Endothelial cell (in vitro differentiated cells): ENCODE results near the gene ABCC8. TPM values are rescaled to one million over a fixed set of nuclear protein-coding genes. Genes with fewer than 3 reads are reported as not detected.

Experiments used
- DNase-seq: peaks from one replicate; pipeline ENCODE4 v3.0.0; 2021; ENCODE audit warnings: low spot score
- H3K27ac Mint-ChIP-seq: one replicate; pipeline ENCODE4 v1.8.0; 2021; ENCODE audit warnings: mixed read lengths, inconsistent platforms; ENCODE audit not compliant: unreplicated experiment
- H3K27me3 Mint-ChIP-seq: one replicate; pipeline ENCODE4 v1.8.0; 2021; ENCODE audit warnings: mild to moderate bottlenecking, moderate library complexity, mixed read lengths, inconsistent platforms; ENCODE audit not compliant: unreplicated experiment
- H3K36me3 Mint-ChIP-seq: one replicate; pipeline ENCODE4 v1.8.0; 2021; ENCODE audit warnings: mild to moderate bottlenecking, low read depth, mixed read lengths, inconsistent platforms; ENCODE audit not compliant: unreplicated experiment
- H3K4me1 Mint-ChIP-seq: one replicate; pipeline ENCODE4 v1.8.0; 2021; ENCODE audit warnings: mild to moderate bottlenecking, mixed read lengths, inconsistent platforms; ENCODE audit not compliant: unreplicated experiment
- H3K4me3 Mint-ChIP-seq: one replicate; pipeline ENCODE4 v1.8.0; 2021; ENCODE audit warnings: mild to moderate bottlenecking, mixed read lengths, inconsistent platforms; ENCODE audit not compliant: unreplicated experiment
- H3K9me3 Mint-ChIP-seq: one replicate; pipeline ENCODE4 v1.8.0; 2021; ENCODE audit warnings: mixed read lengths, inconsistent platforms; ENCODE audit not compliant: unreplicated experiment
- total RNA-seq: library from RNA; stranded (reverse); fragmentation: NEBNext Ultra II Directional; extraction: Animal tissue kit (Norgen Biotek cat#: 25700); gene quantifications from one replicate; pipeline ENCODE4 v1.2.1, GENCODE V29; 2021; ENCODE audit not compliant: unreplicated experiment
- TF ChIP-seq, protein P1 (sequence below): fragments of 200-600 bp; sonication (generic); IDR thresholded peaks from one replicate; pipeline ENCODE4 v1.5.0; 2021; ENCODE audit warnings: antibody characterized with exemption; ENCODE audit not compliant: unreplicated experiment

The ABCC8 gene
- total RNA-seq, 1 donor from 2014 or later: not detected

- Mint-ChIP-seq H3K4me3 (no peak overlapping the region), H3K36me3 (no peaks in the 10 kb centered on the region), H3K27me3 (peaks cover 4% of the 10 kb centered on the region), H3K27ac (no peak overlapping the region), H3K9me3 (no peaks in the 10 kb centered on the region), H3K4me1 (peaks cover 5% of the 10 kb centered on the region)
- DNase-seq: no peak
- TF ChIP-seq, protein P1, sequence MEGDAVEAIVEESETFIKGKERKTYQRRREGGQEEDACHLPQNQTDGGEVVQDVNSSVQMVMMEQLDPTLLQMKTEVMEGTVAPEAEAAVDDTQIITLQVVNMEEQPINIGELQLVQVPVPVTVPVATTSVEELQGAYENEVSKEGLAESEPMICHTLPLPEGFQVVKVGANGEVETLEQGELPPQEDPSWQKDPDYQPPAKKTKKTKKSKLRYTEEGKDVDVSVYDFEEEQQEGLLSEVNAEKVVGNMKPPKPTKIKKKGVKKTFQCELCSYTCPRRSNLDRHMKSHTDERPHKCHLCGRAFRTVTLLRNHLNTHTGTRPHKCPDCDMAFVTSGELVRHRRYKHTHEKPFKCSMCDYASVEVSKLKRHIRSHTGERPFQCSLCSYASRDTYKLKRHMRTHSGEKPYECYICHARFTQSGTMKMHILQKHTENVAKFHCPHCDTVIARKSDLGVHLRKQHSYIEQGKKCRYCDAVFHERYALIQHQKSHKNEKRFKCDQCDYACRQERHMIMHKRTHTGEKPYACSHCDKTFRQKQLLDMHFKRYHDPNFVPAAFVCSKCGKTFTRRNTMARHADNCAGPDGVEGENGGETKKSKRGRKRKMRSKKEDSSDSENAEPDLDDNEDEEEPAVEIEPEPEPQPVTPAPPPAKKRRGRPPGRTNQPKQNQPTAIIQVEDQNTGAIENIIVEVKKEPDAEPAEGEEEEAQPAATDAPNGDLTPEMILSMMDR: no peak
Measured at GRCh38 chr11:17412488-17413180, 64.0 kb downstream of the ABCC8 start.

DNA sequence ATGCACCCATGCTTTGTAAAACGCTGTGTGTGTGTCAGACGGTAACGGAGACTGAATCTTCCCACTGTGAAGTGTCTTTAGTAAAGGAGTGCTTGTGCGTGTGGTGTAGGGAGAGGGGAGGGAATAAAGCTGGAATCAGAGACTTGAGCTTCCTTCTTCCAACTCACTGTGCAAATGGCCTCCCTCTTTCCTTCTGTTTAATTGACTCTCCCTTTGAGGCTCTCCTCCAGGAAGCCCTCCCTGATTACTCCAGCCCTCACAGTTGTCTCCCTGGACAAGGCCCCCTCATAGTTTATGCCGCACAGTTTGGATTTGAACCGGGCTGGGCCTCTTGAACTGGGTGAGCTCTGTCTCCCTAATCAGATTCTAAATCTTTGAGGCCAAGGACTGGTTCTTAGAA lies 65.2 kb downstream of the ABCC8 start:
- no peak overlapping the region for H3K27ac Mint-ChIP-seq
- no peaks in the 10 kb centered on the region for H3K9me3 Mint-ChIP-seq
- H3K4me1 Mint-ChIP-seq: peaks cover 5% of the 10 kb centered on the region
- no peak for DNase-seq
- no peaks in the 10 kb centered on the region for H3K36me3 Mint-ChIP-seq
- TF ChIP-seq, protein P1: no peak
- no peak overlapping the region for H3K4me3 Mint-ChIP-seq
- peaks cover 4% of the 10 kb centered on the region for H3K27me3 Mint-ChIP-seq

DNA sequence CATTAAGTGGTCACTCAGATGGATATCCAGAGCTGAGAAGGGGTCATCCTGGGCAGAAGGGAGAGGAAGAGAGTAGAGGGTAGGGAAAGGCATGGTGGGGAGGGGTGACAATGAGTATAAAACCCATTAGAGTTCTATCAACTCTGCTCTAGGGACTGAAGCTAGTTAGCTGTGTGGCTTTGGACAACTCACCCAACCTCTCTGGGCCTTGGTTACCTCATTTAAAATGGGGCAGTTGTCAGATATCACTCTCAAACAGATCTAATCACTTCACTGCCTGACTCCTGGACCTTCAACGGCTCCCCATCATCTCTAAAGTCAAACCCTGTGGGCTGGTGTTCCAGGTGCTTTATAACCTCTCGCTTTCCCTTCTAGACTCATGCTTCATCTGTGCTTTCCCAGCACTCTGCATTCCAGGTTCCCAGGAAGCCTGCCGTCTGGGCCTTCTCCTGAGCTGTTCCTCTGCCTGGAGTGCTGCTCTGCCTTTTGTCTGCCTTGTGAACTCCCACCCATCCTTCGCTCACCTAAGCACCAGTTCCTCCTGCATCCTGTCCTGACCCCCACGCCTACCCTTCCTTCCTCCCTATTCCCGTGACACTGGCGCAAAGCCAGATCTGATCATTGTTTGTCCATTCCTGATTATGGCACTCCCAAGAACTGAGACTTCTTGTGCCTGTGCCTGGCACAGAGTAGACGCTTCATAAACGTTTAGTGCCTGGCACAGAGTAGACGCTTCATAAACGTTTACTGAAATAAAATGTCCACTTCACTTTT lies 65.9 kb downstream of the ABCC8 start:
- no peaks in the 10 kb centered on the region for H3K36me3 Mint-ChIP-seq
- H3K27ac Mint-ChIP-seq: no peak overlapping the region
- no peak overlapping the region for H3K4me3 Mint-ChIP-seq
- H3K9me3 Mint-ChIP-seq: no peaks in the 10 kb centered on the region
- TF ChIP-seq, protein P1: no peak
- H3K4me1 Mint-ChIP-seq: peaks cover 5% of the 10 kb centered on the region
- no peak for DNase-seq
- H3K27me3 Mint-ChIP-seq: peaks cover 4% of the 10 kb centered on the region

DNA sequence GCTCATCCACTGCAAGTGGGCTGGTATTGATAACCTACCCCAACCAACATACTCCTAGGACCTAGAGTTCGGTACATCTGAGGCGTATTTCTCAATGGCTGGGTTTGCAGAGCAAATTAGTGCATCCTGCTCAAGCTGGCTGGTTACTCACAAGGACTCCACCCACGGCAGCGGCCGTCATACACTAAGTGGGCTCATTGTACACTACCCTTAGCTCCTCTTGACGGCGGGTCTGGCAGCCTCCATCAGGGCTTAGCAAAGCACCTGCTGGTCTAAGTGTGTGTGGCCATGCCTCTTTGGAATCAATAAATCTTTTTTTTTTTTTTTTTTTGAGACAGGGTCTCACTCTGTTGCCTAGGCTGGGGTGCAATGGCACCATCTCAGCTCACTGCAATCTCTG lies 68.0 kb downstream of the ABCC8 start:
- H3K27ac Mint-ChIP-seq: no peak overlapping the region

More for the DNA sequence above, 68.0 kb downstream of the ABCC8 start:
- Mint-ChIP-seq H3K4me3 (no peak overlapping the region), H3K27me3 (peaks cover 1% of the 10 kb centered on the region), H3K36me3 (no peaks in the 10 kb centered on the region), H3K9me3 (no peaks in the 10 kb centered on the region), H3K4me1 (peaks cover 5% of the 10 kb centered on the region)
- no peak for DNase-seq
- TF ChIP-seq, protein P1: no peak
